Urothelium cell line (cell line): ENCODE measurements around the gene PEX12.
A peak's percentile ranks its signal among the peaks of the same experiment; 100 is the strongest.
"Not testable (repeated sequence)": the region's sequence is repeated elsewhere in the genome, so short reads cannot be mapped to it uniquely, and the experiment has no call there.

ENCODE experiments used
- DNase-seq: peaks from one replicate; pipeline ENCODE4 v3.0.0; 2011; ENCODE audit warnings: low spot score, mixed read lengths
- FAIRE-seq: peaks from 2 replicates; lab custom pipeline; 2011; peaks lifted over from hg19 to GRCh38; lab: Jason Lieb, UNC

The PEX12 gene

GRCh38 chr17:35578197-35578928 lies at the start of gene PEX12:
PEX12 (minus strand) TSS chr17:35578571; CDS start chr17:35578021, 550 bp downstream.
- FAIRE-seq, result no peak
- DNase-seq, result peak; percentile 89

GRCh38 chr17:35627417-35627816 lies 49.0 kb upstream of the PEX12 start:
- DNase-seq (no peak), FAIRE-seq (no peak)

DNA sequence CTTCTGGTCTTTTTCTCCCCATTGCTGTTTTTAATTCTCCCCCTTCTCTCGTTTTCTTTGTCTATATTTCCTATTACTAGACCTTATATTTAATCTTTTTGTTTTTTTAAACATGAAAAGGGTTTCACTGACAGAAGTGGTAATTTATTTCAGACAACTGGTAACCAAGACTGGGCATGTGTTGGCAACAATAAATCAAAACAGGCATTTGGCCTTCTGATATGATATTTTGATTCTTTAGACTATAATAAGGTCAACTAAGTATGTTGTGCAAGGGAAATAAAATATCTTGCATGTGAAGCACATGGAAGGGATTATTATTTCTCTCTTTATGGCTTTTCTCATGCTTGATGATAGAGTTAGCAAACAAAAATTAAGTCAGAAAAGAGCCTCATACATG lies 43.4 kb upstream of the PEX12 start:
- DNase-seq, result no peak
- no peak for FAIRE-seq

- DNase-seq (no peak), FAIRE-seq (no peak)
Measured at GRCh38 chr17:35618628-35619027, 40.3 kb upstream of the PEX12 start.

- FAIRE-seq, result no peak
- DNase-seq, result no peak
Measured at GRCh38 chr17:35617505-35617904, 39.1 kb upstream of the PEX12 start.

GRCh38 chr17:35616536-35616935 lies 38.2 kb upstream of the PEX12 start:
- no peak for FAIRE-seq
- DNase-seq, result no peak

- FAIRE-seq (no peak), DNase-seq (no peak)
Measured at GRCh38 chr17:35614810-35615209, 36.4 kb upstream of the PEX12 start.

DNA sequence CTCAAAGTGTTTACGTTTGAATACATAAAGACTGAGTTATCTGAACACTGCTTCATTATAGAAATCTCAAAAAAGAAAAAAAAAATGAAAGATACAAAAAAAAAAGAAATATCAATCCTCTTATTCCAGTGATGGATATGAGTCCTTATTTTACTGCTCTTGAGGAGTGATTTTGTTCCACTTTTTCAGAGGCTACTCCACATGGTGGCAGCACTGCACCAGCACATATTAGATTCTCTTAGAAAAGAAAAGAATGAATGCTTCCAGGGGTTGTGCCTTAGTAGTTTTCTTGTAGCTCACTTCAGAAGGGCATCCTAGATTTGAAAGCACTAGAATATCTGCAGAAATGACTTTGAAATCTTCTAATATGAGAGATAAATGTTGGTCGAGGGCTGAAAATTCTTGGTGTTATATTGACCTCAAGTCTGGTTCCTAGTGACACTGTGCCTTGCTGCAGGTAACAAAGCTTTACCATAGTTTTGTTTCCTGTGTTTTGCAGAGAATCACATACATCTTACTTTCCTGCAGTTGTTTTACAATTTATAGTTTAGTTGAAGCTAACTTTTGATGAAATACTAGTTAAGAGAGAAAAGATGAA lies 34.7 kb upstream of the PEX12 start:
- DNase-seq, result peak; percentile 25
- FAIRE-seq, result no peak

GRCh38 chr17:35610746-35611145 lies 32.4 kb upstream of the PEX12 start:
- not testable (repeated sequence) for FAIRE-seq, DNase-seq

- FAIRE-seq, result no peak
- DNase-seq, result no peak
Measured at GRCh38 chr17:35609831-35610230, 31.5 kb upstream of the PEX12 start.

DNA sequence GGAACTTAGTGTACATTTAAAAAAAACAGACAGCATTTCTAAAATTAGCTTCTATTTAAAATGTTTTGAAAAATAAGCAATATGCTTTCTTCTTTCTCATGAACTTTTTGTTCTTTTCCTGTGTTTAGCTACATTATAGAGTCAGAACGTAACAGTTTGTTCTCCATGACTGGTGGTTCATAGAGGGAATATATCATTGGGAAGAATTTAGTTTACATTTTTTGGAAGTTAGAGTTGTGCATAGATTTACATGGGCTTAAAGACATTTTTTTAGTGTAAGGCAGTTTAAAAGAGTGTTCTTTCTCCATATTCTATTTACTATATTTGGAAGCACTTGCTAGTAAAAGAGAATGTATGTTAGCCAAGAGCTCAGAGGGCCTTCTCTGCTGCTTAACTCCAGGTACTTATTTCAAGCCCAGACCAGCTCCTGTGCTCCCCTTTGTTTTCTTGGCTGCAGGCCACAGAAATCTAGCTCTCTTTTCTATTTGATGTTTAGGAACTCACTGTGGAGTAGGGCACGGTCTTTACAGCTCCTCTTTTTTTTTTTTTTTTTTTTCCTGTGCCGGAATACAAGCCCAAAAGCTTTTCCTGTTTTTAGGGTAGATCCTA lies 29.0 kb upstream of the PEX12 start:
- no peak for FAIRE-seq
- no peak for DNase-seq

DNA sequence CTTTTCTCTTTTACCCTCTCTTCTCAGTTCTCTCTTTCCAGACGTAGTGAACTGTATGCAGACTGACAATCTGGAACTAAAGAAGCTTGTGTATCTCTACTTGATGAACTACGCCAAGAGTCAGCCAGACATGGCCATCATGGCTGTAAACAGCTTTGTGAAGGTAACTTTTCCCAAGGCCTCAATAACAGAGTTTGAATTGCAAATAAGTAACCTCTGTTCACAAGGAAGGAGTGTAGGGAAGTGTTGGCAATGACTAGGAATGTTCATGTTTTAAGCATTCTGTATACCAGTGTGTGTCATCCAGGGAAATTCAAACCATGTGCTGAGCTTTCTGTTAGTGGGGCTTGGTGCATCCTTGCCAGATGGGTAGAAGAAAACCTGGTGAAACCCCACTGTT lies 27.3 kb upstream of the PEX12 start:
- FAIRE-seq (no peak), DNase-seq (no peak)

GRCh38 chr17:35603674-35604073 lies 25.3 kb upstream of the PEX12 start:
- FAIRE-seq, result no peak
- DNase-seq, result no peak

DNA sequence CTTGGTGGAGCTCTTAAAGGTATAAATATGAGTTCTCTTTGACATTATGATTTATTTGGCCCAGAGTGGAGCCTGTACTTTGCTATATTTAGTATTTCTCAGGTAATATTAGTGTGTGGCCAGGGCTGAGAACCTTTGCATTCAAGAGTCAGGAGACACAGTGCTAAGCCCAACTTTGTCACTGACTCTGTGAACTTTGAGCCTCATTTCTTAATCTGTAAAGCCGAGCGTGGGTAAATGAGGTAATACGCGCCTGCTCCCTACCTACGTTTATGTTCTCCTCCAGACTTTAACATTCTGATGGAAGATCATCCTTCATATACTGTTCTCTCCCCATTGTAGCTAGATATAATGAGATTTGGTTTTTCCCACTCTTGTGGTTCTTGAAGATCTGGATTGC lies 19.2 kb upstream of the PEX12 start:
- no peak for DNase-seq
- FAIRE-seq, result no peak

- DNase-seq (no peak), FAIRE-seq (no peak)
Measured at GRCh38 chr17:35596530-35597233, 18.3 kb upstream of the PEX12 start.

DNA sequence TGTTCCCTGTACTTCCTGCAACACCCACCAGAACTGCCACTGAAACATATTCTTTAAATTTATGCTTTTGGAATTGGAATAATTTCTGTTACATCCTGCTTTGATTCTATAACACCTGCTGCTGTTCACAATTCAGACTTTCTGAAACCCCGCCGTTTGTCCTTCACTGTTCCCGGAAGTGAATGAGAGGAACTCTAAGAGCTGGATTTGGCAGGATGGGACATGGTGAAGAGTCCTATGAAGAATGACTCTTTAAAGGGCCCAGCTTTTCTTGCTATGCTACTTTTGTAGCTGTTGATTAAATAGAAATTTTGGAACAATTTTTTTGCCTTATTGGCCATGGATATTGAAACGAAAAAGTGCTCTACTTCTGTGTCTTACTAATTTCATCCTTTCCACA lies 17.7 kb upstream of the PEX12 start:
- FAIRE-seq (no peak), DNase-seq (no peak)

GRCh38 chr17:35588196-35588920 lies 10.0 kb upstream of the PEX12 start:
- DNase-seq (peak; percentile 44), FAIRE-seq (no peak)

DNA sequence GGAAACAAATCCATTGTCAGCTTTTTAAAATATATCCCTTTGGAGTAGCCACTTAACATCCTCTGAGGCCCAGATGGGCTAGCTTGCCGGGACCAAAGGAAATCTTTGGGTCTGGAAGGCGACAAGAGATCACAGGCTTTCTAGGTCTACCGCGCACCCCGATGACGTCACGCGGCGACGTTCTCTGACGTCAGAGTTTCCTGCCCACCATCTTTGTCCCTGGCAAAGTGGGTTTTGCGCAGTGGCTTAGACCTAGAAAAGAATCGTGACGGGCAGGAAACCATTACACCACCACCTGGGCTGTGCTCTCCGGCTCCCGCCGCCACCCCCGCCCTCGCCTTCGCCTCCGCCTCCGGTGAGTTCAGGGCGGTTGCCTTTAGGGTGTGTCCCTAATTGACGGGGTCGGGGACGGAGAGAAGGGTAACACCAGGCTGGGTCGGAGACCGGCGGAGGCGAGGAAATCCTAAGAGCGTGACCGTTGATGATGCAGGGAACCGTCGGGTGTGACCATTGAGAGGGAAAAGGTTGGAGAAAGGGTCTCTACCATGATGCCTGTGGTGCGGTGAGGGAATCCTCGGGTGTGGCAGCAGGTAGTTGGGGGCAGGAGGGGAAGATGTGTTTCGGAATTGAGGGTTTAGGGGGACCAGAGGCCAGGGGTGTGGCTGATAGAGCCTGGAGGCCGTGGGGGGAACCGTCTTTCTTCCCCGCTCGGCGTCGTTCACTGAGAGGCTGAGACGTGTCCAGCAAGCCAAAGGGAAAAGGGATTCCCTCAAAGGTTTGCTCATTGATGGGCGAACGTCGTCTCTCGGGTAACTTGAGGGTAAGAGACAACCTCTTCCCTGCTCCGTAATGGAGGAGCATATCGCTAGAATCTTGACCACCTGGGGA lies 8.9 kb upstream of the PEX12 start, which contains the start of gene AP2B1:
Gene AP2B1 (plus strand): TSS at position 249 of the 888 bp plus-strand sequence. CDS start 6,709 bp downstream, outside the sequence.
- peak; percentile 90 for DNase-seq
- peak; percentile 95 for FAIRE-seq

DNA sequence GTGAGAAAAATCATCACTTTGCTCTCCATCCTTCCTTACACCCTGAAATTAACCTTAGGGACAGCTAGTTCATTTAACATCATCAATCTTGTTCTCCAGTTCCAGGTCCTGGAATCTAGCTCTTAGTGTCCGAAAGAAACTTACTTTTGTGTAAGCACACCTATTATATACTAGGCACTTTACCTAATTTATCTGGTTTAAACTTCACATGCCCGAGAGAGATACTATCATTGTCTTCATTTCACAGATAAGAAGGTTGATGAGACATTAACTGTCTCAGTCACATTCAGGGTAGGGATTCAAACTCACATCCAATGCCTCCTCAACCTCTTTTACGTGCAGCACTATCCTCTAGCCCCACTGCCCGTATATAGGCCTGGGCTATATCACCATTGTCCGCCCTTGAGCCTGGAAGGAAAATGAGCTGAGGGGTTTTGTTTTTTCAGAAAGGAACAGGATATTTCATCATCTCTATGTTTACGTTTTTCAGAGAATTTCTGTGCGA lies 8.2 kb upstream of the PEX12 start:
- DNase-seq (no peak), FAIRE-seq (peak; percentile 9)

DNA sequence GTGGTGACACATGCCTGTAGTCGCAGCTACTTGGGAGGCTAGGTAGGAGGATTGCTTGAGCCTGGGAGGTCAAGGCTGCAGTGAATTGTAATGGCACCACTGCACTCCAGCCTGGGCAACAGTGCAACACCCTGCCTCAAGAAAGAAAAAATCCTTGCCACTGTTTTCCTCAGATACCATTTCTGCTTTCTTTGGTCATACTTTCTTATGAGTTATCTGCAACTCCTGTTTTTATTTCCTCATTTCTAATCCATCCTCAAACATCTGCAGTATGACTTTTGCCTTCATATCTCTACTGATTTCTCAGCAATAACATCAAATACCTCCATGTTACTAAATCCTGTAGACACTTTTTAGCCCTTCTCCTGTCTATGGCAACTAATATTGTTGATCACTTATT lies 5.7 kb upstream of the PEX12 start:
- FAIRE-seq (no peak), DNase-seq (no peak)
